Natural killer cell (primary cell): ENCODE results near the gene NTM. TPM values are rescaled to one million over a fixed set of nuclear protein-coding genes. Genes with fewer than 3 reads are reported as not detected.

ENCODE experiments used
- ATAC-seq, 3 donors: fragments of 150-1000 bp in 2 of 3; fragments of 200-7000 bp in 1 of 3; cut with Tn5 transposase; 1 replicate in 1 of 3; 2 replicates in 2 of 3; pipeline ENCODE4 v1.10.0; 2021; ENCODE audit warnings: mild to moderate bottlenecking in 2 of 3, moderate library complexity in 2 of 3
- DNase-seq, 2 donors: peaks; one replicate each; pipeline versions ENCODE4 v3.0.0 to v3.0.0-alpha.2; 2013 to 2021; ENCODE audit warnings: mixed read lengths in 1 of 2
- H3K27ac ChIP-seq: one replicate; pipeline ENCODE4 v1.5.1; 2013; ENCODE audit warnings: mild to moderate bottlenecking, low read length
- H3K27me3 ChIP-seq: one replicate; pipeline ENCODE4 v1.6.1; 2013; ENCODE audit warnings: low read length; ENCODE audit not compliant: control insufficient read depth, insufficient read depth
- H3K36me3 ChIP-seq: one replicate; pipeline ENCODE4 v1.6.1; 2013; ENCODE audit warnings: low read length; ENCODE audit not compliant: control insufficient read depth, insufficient read depth
- H3K4me1 ChIP-seq: one replicate; pipeline ENCODE4 v1.6.1; 2013; ENCODE audit warnings: low read length; ENCODE audit not compliant: control insufficient read depth, insufficient read depth
- H3K4me3 ChIP-seq: one replicate; pipeline ENCODE4 v1.5.1; 2013; ENCODE audit warnings: low read length
- H3K9me3 ChIP-seq: one replicate; pipeline ENCODE4 v1.6.1; 2013; ENCODE audit warnings: low read length; ENCODE audit not compliant: control insufficient read depth, insufficient read depth
- H3K27ac Mint-ChIP-seq, 2 donors: one replicate each; pipeline ENCODE4 v1.8.0; 2022; ENCODE audit warnings: mild to moderate bottlenecking in 2 of 2, mixed read lengths in 2 of 2, moderate library complexity in 1 of 2
- H3K27me3 Mint-ChIP-seq, 2 donors: one replicate each; pipeline ENCODE4 v1.8.0; 2022; ENCODE audit warnings: low read depth in 2 of 2, mixed read lengths in 2 of 2
- H3K36me3 Mint-ChIP-seq: one replicate; pipeline ENCODE4 v1.8.0; 2022; ENCODE audit warnings: mixed read lengths
- H3K4me1 Mint-ChIP-seq, 2 donors: one replicate each; pipeline ENCODE4 v1.8.0; 2022; ENCODE audit warnings: mixed read lengths in 2 of 2
- H3K4me3 Mint-ChIP-seq: one replicate; pipeline ENCODE4 v1.8.0; 2022; ENCODE audit warnings: mild to moderate bottlenecking, moderate library complexity, mixed read lengths
- H3K9me3 Mint-ChIP-seq, 2 donors: one replicate each; pipeline ENCODE4 v1.8.0; 2022; ENCODE audit warnings: mixed read lengths in 2 of 2
- CTCF ChIP-seq: fragments of 200-600 bp; IDR thresholded peaks from one replicate; pipeline ENCODE4 v1.8.0; 2022; ENCODE audit warnings: antibody characterized with exemption
- WGBS: methylation state at CpG from one replicate; pipeline ENCODE4 v1.1.7; 2013; ENCODE audit warnings: missing lambda C conversion rate; ENCODE audit not compliant: insufficient coverage; 5-methylcytosine and 5-hydroxymethylcytosine counted together
- intact Hi-C: fragments of 100-400 bp; cut with micrococcal nuclease; formaldehyde crosslinking; loops from one replicate; pipeline ENCODE4 v1.14.2; 2022
- total RNA-seq, 4 donors: library from RNA; stranded (reverse); fragments of 120-200 nt in 1 of 4; gene quantifications; one replicate each; pipeline versions ENCODE4 v1.2.3 to v1.2.4, GENCODE V29; 2013 to 2022

NTM gene
- total RNA-seq, 3 donors from 2014 or later (not counting 1 experiment from before 2014, with no cell fraction given) = not detected

DNA sequence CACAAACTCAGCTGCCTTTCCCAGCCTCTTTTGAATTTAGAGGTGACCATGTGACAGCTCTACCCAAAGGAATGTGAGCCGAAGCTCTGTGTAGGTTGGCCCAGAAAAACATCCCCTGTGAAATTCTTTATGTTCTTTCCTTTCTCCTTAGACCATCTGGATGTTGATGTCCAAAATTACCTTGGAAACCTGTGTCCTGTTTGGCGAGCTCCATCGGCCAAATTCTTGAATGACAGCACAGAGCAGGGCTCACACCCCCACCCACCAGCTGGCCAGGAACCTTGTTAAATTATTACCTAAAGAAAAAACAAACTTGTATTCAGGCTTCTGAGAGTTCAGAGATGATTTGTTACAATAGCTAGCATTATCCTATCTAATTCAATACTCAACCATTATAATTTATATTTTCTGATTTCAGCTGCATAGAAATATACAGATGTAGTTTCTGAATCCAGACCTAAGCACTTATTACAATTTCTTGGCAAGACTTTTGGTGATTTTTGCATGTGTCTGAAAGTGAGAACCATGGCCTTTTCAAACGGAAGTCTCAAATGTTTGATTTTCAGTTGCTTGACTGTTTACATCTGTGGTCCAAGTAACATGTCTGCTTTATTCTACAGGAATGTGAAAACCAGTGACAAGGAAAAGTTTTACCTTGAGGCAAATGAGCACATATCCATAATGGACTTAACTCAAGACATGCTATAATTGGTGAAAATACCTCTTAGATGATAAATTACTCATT, 554.2 kb downstream of the NTM start:
- H3K4me1 Mint-ChIP-seq = no peaks in the 10 kb centered on the region
- no peak overlapping the region for H3K27ac Mint-ChIP-seq
- DNase-seq (no peak), ATAC-seq (no peak)
- no peak overlapping the region for H3K4me3 Mint-ChIP-seq
- H3K27me3 ChIP-seq = no peaks in the 10 kb centered on the region
- H3K9me3 ChIP-seq = no peaks in the 10 kb centered on the region
- 75% methylated on average over 4 of the region's 4 CpGs for WGBS
- H3K27me3 Mint-ChIP-seq = peaks cover 0 to 3% of the 10 kb centered on the region in 2 donors
- no peak overlapping the region for H3K4me3 ChIP-seq
- no peaks in the 10 kb centered on the region for H3K4me1 ChIP-seq
- intact Hi-C loops = no loop called here
- TF ChIP-seq CTCF = no peak
- H3K36me3 Mint-ChIP-seq = no peaks in the 10 kb centered on the region
- no peaks in the 10 kb centered on the region for H3K36me3 ChIP-seq
- H3K9me3 Mint-ChIP-seq = peaks cover 0 to 4% of the 10 kb centered on the region in 2 donors
- no peak overlapping the region for H3K27ac ChIP-seq

DNA sequence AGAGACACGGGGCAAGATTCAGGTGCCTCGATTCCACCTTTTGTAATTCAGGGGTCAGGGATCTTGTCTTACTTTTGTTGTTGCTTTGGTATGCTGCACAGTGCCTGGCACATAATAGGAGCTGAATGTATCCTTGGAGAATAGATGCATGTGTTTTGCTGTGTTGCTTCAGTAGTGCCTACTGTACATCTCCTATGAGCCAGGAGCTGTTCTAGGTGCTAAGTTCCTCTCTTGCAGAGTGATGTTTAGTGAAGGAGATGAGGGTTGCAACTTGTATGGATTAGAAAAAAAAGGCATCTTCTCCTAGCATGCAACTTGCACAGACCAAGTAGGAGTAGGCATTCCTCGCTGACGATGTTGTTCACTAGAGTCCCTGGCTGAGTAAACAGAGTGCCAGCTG, 555.4 kb downstream of the NTM start:
- Mint-ChIP-seq H3K9me3 (peaks cover 0 to 4% of the 10 kb centered on the region in 2 donors), H3K27me3 (peaks cover 0 to 3% of the 10 kb centered on the region in 2 donors), H3K27ac (no peak overlapping the region), H3K4me1 (no peaks in the 10 kb centered on the region), H3K36me3 (no peaks in the 10 kb centered on the region), H3K4me3 (no peak overlapping the region)
- 86% methylated on average over 4 of the region's 4 CpGs for WGBS
- Histone ChIP-seq H3K36me3 (no peaks in the 10 kb centered on the region), H3K27ac (no peak overlapping the region), H3K27me3 (no peaks in the 10 kb centered on the region), H3K4me1 (no peaks in the 10 kb centered on the region), H3K9me3 (no peaks in the 10 kb centered on the region), H3K4me3 (no peak overlapping the region)
- intact Hi-C loops = no loop called here
- no peak for TF ChIP-seq CTCF
- ATAC-seq (no peak), DNase-seq (no peak)

DNA sequence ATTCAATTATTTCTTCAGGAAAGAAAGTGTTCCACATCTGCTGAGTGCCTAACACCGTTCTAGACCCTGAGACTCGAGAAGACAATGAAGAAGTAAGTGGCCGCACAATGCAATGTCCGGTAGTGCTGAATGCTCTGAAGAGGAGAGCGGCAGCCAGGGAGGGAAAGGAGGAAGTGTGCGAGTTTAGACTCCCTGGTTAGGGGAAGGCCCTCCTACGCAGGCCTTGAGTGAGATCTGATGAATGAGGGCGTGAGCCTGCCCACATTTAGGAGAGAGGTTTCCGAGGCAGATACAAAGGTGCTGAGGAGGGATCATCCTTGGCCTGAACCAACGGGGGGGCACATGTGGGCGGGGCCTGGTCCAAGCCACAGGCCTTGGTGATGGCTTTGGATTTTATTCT, 558.6 kb downstream of the NTM start:
- Mint-ChIP-seq H3K27me3 (peaks cover 0 to 3% of the 10 kb centered on the region in 2 donors), H3K9me3 (peaks cover 0 to 4% of the 10 kb centered on the region in 2 donors), H3K4me3 (no peak overlapping the region), H3K36me3 (no peaks in the 10 kb centered on the region), H3K4me1 (no peaks in the 10 kb centered on the region), H3K27ac (no peak overlapping the region)
- WGBS = 54% methylated on average over 11 of the region's 11 CpGs
- Histone ChIP-seq H3K4me3 (no peak overlapping the region), H3K27ac (no peak overlapping the region), H3K36me3 (no peaks in the 10 kb centered on the region), H3K9me3 (no peaks in the 10 kb centered on the region), H3K4me1 (no peaks in the 10 kb centered on the region), H3K27me3 (no peaks in the 10 kb centered on the region)
- ATAC-seq (no peak), DNase-seq (no peak)
- TF ChIP-seq CTCF = no peak
- intact Hi-C loops = no loop called here
